Measurements from ENCODE around the gene ZNF777.
"Not testable (repeated sequence)": the region's sequence is repeated elsewhere in the genome, so short reads cannot be mapped to it uniquely, and the experiment has no call there.

The ZNF777 gene

DNA sequence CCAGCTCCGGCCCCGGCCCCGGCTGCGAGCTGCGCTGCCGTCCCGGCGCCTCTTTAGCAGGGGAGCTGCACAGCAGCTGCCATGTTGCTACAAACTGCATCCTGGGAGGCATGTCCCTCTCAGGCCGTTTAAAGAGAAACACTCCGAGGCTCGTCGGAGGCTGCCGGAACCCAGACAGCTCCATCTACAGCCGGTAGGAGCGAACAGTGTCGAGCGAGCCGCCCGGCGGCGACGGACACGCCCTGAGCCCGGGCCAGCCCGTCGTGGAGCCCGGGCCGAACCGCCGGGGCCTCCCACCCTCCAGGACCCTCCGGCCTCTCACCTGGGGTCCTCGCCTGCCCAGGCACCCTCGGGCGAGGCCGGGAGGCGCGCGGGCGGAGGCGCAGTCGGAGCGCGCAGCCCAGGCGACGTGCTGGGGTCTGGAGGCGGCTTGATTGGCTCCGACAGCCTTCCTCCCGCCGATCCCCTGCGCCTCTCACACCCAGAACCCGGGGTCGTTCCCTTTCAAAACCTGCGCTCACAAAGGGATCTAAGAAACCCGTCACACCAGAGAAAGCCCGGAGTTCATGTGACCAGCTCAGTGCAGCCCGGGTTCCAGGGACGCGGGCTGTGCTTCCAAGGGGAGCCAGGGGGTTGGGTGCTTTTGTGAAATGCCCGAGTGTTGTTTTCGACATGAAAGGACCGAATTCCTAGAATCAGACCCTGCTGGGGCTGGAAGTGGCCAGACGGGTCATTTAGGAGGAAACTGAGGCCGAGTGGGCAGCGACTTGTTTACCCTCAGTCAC lies at the start of gene ZNF777:
ZNF777 (minus strand) TSS at position 570 of the 785 bp plus-strand sequence. CDS start 5,040 bp downstream, outside the sequence.
- DNase-seq, result peak; percentile 87

- DNase-seq, result no peak
These were observed 49.4 kb upstream of the ZNF777 start for GRCh38 chr7:149510248-149510647.

GRCh38 chr7:149509774-149510173 lies 48.9 kb upstream of the ZNF777 start:
- DNase-seq, result no peak

GRCh38 chr7:149505551-149505950 lies 44.7 kb upstream of the ZNF777 start:
- DNase-seq, result no peak

GRCh38 chr7:149501651-149502050 lies 40.8 kb upstream of the ZNF777 start:
- no peak for DNase-seq

GRCh38 chr7:149500910-149501309 lies 40.0 kb upstream of the ZNF777 start:
- DNase-seq, result no peak

GRCh38 chr7:149500201-149500600 lies 39.3 kb upstream of the ZNF777 start:
- DNase-seq, result no peak

GRCh38 chr7:149498811-149499210 lies 37.9 kb upstream of the ZNF777 start:
- no peak for DNase-seq

GRCh38 chr7:149497467-149498261 lies 36.8 kb upstream of the ZNF777 start, which contains the start of gene ZNF746:
TSS of gene ZNF746 (minus strand) at chr7:149497809. CDS start at chr7:149497536, 273 bp downstream.
- DNase-seq, result peak; percentile 81

DNA sequence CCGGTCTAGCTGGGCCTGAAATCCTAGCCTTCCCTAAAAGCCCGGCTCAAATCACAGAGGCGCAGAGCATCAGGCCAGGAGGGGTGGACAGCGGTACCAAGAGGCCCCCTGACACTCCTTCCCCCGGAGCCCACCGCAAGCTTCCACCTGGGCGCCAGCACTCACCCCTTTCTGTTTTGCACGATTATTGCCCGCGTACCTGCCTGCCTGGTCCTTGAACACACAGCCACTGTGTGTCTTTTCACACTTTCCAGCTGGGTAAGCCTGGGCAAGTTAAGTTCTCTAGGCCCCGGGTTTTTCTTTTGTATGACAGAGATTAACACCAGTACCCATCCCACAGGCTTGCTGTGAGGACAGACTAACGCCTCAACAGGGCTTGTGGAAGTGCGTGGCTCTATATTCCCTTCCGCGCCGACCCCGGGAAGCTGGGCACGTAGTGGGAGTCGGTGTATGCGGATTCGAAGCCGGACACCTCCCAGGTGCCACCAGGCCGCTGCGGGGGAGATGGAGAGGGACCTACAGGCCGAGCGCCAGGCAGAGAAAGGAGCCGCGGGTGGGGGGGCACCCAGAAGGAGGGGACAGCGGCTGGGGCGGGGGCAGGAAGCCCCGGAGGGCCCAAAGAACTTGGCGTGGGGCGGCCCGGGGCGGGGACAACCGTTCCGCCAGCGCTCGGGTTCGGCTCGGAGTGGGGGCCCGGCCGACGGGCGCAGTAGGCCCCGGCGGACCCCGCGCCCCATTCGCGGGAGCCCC lies 36.0 kb upstream of the ZNF777 start:
- DNase-seq, result peak; percentile 17

GRCh38 chr7:149495785-149496641 lies 35.2 kb upstream of the ZNF777 start:
- DNase-seq, result peak; percentile 81

DNA sequence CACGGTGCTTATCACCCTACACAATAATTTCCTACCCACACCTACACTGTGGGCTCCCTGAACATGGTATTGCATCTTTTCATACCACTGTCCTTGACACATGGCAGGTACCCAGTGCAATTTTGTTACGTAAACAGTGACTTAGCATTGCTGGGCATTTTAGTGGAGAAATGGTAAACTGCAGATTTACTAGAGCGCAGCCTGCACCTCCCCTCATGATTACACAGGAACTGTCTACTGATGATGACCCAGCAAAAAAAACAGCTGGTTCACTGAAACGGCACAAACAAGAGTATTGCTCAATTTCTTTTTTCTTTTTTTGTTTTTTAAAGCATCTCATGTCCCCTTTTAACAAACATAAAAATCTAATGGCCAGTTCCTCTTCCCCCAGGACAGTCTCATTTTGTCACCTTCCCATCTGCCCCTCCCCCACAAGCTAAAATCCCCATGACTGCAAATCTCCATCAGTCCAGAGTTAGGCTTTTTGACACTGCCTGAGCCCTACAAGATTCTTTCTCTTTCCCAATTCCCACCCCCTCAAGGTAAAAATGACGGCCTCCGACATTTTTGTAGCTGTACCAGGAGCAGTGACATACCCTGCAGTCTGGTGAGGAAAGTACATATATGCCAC lies 34.0 kb upstream of the ZNF777 start:
- DNase-seq, result no peak

DNA sequence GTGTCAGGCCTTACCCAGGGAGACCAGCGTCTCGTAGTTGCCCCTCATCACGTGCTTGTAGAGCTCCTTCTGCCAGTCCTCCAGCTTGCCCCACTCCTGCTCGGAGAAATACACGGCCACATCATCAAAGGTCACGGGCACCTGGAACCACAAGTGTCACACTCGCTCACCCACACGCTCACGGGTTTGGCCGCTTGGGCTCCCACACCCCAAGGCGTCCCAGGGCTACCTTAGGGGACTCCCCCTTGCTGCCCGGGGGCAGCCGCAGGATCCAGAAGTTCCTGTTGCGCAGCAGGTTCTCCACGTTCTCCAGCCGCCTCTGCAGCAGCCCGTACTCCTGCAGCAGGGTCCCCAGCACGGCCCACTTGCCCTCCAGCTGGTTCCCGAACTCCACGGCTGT lies 33.1 kb upstream of the ZNF777 start:
- DNase-seq, result not testable (repeated sequence)

GRCh38 chr7:149493366-149493765 lies 32.5 kb upstream of the ZNF777 start:
- DNase-seq, result no peak

DNA sequence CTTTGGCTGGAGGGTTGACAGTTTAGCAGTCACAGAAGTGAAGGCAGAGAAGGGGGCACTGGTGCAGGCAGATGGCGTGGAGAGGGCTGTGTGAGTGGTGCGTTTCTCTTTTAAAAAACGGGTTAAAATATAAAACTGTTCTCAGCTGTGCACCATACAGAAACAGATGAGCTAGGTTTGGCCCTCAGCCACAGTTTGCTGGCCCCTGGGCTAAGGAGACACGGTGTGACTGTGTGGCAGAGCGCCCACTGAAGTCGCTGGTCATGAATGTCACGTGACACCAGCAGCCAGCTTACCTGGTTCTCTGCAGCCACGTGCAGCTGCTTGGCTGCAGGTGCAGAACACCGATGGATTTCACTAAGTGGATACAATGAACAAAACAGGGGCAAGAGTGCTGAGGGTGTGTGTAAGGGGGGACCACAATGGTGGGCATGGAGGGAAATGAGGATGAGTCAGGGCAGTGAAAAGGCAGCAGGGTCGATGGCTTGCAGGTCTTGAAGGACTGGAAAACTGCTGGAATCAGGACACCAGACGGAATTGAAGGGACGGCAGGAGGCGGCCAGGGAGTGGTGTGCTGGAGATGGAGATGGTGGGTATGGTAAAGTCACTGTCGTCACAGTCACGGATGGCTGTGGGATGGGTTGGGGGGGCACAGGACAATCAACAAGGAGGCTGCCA lies 29.4 kb upstream of the ZNF777 start:
- DNase-seq, result no peak

DNA sequence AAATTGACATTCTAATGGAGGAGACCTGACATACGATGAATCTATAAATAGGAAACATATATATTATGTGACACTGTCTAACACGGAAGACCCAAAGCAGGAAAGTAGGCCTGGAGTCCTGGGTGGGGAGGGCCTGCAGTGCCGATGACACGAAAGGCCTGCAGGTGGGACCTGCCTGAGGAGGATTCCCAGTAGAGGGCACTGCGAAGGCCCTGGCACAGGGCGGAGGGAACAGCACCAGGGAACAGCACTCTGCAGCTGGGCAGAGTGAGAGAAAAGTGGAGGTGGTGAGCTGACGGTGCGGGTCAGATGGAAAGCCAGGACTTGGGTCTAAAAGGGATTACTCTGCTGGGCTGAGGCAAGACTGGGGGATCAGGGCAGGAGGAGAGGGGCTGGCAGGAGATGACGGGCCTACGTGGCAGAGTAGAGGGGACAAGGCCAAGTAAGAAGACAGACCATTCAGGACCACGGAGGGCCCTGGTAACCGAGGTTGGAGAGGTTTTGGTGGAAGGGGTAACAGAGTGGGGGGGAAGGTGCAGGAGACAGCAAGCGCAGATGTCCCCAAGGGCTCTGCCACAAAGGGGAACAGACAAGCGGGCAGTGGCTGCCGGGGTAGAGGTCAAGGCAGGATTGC lies 28.6 kb upstream of the ZNF777 start:
- DNase-seq, result no peak

GRCh38 chr7:149479568-149479967 lies 18.7 kb upstream of the ZNF777 start:
- no peak for DNase-seq

DNA sequence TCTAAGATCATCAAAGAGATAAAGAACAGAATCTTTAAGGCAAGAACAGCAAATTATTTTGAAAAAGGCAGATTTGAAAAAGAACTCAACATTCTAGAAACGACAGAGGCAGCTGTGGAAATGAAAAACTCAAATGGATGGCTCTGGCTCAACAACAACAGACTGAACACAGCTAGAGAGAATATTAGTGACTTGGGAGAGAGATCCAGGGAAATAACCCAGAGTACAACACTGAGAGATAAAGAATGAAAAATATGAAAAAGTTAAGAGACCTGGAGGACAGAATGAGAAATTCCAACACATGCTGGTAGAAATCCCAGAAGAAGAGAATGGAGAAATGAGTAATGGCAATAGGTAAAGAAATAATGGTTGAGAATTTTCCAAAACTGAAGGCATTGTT lies 17.9 kb upstream of the ZNF777 start:
- DNase-seq, result no peak

- DNase-seq, result no peak
These were observed 16.9 kb upstream of the ZNF777 start for GRCh38 chr7:149477494-149478443.

Data from fibroblast of skin of right quadriceps (primary cell).